GM21447 (cell line): ENCODE data around the gene LBX1.

Experiments
- ATAC-seq: cut with Tn5 transposase; IDR thresholded peaks from one replicate; pipeline ENCODE4 v1.9.1; 2021; ENCODE audit not compliant: unreplicated experiment

The LBX1 gene

GRCh38 chr10:101226491-101227428, 2.5 kb downstream of the LBX1 start:
- no peak for ATAC-seq

GRCh38 chr10:101225846-101226421, 3.3 kb downstream of the LBX1 start:
- no peak for ATAC-seq

DNA sequence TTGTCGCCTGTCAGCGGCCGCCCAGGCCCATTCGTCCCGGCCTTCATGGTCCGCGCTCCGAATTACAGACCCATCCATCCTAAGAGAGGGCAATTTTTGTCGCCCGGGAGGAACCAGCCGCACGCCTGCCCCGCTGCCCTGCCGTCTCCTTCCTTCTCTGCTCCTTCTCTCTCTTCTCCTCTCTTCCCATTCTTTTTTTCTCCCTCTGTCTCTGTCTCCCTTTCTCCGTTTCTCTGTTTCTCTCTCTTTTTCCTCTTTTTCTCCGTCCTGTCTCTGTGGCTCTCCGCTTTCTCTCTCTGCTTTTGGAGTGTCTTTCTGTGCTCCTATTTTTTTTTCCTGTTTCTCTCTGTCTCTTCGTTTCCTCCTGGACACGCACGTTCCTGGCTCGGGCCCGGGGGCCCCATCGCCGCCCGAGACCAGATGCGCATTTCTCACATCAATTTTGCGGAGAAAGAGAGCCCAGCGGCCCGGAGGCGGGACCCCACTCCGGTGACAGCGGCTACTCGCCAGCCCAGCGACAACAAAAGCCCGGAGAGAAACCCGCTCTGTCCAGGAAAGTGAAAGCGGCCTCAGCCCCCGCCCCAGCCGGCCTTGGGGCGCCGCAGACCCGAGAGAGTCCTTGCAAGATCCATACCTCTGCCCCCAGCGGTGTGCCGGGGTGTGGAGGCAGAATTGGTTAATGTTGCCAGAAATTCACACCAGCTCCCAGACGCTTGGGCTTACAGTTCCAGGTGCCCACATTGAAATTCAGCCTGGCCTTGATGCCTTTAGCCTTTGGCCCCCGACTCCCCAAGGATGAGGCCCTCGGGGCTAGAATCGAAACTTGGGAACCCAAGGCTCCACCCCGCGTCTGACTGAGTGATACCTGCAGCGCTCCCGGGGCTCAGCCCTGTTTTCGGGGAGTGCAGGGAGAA, 4.1 kb downstream of the LBX1 start:
- no peak for ATAC-seq

- ATAC-seq = no peak
Observed at GRCh38 chr10:101224060-101224909, 5.0 kb downstream of the LBX1 start.

DNA sequence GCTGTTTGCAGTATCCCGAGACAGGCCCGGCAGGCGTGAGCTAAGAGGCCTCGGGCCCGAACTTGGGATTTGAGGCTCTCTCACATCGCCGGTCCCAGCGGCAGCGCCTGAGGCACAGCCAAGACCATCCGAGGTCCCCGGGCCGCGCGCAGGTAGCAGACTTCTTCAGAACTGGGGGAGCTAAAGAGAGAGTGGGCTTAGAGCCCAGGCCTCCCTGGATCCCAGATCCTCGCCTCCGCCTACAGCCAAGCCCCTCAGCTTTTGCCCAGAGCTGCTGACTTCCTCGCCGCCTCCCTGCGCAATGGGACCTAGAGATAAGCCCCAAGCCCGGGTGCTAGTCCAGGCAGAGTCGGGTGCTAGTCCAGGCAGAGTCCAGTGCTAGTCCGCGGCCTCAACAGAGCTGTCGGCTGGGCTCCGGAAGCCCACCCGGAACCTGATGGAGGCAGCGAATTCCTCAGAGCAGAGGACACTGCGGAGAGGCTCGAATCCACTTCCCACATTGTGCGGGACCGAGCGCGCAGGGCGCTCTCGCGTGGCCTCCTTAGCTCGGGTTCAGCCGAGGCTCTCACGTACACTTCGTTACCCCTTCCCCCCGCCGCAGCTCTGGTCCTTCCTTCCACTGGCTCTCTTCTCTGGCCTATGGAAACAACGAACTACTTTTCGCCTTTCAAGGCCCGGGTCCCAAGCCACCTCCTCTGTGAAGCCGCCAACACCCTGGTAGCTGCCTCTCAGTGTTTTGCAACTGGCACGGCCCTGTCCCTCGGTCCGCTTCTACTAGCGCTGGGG, 5.8 kb downstream of the LBX1 start:
- no peak for ATAC-seq

DNA sequence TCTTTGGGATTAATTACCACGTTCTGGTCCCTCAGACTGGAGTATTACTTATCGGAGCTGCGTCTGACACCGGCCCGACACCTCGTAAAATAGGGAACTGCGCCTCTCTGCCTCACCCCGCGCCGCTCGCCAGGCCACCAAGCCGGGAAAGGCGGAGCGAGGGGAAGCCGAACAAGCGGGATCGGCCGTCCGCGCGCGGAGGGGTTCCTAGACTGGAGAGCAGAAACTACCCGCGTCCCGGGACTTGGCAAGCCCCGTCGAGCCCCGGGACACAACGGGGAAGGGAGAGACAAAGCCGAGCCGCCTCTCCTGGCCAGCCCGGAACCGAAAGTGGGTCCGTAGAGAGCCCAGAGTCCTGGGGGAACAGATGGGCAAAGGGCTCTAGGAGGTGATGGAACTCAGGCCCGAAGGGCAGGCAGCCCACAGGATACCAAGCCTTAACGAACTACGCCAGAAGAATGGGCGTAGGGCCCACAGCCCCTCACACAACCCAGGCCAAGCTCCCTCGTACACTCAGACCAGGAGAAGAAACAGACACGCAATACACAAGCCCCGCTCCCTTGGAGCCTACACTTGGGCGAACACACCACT, 6.5 kb downstream of the LBX1 start:
- no peak for ATAC-seq

GRCh38 chr10:101221963-101222531, 7.2 kb downstream of the LBX1 start:
- no peak for ATAC-seq

DNA sequence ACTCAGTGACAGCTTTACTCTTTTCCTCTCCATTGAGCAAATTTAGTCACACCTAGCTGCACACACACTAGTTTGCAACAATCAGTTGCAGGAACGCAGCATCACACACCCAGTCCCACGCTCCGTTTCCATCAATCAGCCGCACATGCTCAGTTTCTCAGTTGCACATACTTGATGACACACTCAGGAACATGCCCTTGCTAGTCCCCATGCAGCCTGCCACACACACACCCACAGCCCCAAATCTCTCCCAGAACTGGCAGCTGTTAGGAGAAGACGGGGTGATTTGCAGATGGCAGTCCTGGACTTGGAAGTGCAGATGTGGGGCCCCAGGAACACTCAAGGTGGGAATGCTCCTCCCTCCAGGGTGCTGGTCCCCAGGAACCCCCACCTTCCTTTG, 7.7 kb downstream of the LBX1 start:
- ATAC-seq = no peak

DNA sequence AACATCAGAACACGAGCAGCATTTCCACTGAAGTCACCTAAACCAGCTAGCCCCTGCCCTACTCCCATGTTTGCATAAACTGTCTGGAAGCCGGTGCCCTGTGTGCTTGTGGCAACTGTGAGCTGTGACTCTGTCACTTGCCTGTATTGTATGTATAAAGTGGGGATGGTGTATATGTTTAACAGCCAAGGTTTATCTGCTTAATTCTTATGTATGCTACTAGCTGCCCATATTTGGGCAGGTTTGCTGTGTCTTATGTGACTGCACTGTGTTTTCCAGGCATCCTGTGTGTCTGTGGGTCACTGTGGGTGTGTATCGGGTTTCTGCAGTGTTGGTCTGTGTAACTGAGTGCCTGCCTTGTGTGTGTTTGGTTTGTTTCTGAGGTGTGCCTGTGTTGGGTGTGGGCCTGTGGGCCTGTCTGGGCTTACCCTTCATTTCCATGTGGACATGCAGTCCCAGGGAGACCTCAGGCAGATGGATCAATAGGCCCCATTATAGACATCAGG, 9.3 kb downstream of the LBX1 start:
- no peak for ATAC-seq

DNA sequence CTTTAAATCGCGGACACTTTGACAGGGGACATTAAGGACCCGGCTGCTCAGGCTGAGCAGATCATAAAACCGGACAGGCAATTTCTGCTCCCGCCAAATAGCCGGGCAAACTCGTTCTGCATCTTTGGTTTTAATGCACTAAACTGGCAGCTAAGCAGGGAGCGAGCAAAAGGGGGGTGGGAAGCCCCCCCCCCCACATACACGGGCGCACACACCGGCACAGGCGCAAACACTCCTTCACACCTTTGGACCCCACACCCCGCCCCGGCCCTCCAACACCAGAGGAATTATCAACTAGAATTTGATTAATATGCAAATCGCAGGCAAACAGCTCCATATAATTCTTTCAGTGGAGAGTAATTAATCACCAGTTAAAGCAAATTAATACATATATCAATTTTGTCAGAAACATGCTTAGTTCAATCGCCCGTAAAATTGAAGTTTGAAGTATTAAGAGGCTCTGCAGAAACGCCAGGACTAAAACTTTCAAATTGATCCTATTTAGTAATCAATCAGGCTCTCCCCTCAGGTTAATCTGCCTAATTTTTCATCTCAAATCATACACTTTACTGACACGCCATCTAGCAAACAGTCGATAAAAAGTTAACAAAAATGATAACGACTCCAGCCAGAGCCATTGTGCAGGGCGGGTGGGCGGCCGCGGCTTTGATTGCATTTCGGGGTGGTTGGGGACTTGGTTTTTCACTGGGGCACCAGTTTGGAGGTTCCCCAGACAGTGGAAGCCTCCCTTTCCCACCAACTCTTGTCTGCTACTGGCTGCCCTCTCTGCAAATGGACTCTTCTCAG, 9.9 kb downstream of the LBX1 start:
- ATAC-seq = no peak

DNA sequence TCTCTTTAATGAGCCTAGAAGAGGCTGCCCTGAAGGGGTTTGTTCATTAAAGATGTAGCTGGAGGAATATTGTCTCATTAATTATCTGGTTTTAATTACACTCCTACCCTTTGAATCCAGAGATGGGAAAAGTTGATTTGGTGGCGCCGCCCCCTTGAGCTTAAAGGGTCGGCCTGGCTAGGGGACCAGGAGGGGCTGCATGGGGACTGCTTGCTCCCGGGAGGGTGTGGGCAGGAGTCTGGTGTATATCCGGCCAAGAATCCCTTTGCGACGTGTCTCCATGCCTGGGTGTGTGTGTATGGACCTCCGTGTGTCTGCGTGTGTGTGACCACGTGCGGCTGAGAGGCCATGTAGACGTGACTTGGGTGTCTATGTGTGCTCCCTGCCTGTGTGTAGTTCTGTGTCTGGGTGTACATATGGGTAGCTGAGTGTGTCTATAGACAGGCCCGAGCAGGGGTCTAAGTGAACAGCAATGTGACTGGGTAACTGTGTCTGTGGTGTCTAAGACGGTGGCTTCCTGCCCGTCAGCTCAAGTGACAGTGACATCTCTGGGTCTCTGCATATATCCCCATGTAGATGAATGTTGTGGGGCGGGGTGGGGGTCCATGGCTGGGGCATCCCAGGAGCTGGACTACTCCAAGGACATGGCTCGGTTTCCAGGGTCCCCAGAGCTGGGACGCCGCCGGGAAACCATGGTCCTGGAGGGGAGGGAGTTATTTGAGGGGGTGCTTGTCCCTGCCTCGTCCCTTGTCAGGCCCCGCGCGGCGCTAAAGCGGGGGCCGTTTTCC, 10.7 kb downstream of the LBX1 start:
- no peak for ATAC-seq

GRCh38 chr10:101217450-101218281, 11.6 kb downstream of the LBX1 start:
- no peak for ATAC-seq

GRCh38 chr10:101217044-101217425, 12.2 kb downstream of the LBX1 start:
- no peak for ATAC-seq

DNA sequence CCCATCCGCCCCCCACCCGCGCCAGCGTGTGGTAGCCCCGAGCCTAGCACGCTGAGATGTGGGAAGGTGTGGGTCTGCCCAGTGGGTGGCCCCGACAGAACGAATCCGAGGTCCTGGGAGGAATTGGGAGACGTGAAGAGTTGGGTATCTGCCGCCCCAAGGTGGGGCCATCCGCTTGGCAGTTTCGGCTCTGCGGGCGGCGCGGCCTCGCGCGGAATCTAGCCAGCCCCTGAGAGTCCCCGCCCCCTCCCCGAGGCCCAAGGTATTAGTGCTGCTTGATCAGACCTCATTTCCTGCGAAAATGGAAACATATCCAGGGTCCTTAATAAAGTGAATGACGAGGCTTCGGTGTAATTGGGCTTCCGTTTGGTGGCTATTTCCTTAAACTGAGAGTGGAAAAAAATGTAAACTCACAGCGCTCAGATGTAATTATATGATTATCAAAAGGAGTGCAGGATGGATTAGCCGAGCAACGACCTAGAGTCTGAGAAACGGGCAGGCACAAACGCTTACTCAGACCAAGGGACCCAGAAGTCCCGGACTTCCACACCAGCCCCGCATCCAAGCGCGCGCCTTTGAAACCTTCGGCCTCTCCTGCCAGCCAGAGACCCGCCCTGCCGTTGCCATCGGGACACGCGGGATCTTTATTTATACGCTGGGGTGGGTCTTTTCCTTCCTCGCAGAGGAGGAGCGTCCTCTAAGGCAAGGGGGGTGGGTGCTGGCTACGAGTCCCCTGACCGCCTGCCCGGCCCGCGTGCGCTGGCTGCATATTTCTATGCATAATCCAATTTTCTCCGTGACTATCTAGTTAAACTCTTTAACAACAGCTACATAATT, 12.8 kb downstream of the LBX1 start:
- ATAC-seq = no peak

DNA sequence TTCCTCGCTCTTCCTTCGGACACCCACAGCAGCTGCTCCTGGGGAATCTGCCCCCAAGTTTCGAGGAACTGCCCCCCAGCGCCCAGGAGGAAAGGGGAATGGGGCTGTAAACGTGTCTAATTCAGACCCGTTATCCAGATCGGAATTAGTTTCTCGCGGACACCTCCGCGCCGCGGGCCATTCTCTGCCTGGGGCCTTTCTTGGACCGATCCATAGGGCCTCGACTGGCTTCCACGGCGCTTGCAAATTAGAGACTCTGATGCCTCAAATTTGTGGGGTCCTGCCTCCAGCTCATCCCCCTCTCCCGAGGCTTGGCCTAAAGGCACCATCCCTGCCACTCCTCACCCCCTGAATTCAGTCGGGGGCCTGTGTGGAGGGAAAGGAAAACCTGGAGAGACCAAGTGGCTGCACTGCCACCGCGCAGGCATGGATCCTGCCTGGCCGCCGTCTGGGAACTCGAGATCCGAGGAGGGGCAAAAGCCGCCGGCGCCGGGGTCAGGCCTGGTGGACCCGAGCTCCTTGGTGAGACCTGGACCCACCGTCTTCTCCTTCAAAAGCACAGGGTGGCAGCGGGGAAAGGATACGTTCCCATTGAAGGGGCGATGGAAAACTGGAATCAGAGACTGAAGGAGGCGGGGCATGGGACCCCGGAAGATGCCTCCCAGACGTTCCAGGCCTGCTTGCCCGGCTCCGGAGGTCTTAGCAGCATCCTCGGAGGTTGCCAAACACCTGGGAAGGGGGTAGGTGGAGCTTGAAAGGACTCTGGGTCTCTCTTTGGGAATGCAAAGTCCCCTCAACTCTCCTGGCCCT, 13.7 kb downstream of the LBX1 start:
- ATAC-seq = no peak
